GM23248 (cell line): ENCODE results near the gene GAA.

ENCODE experiments used
- EZH2 ChIP-seq: fragments of 200-600 bp; sonication (generic); IDR thresholded peaks from 2 replicates; pipeline ENCODE4 v1.6.1; 2018; ENCODE audit warnings: antibody characterized with exemption, mild to moderate bottlenecking; ENCODE audit not compliant: insufficient read depth, poor library complexity, severe bottlenecking
- EZH2phosphoT487 ChIP-seq: fragments of 200-600 bp; sonication (generic); IDR thresholded peaks from 2 replicates; pipeline ENCODE4 v1.6.1; 2018; ENCODE audit warnings: antibody characterized with exemption, moderate library complexity, mild to moderate bottlenecking, low read depth; ENCODE audit not compliant: insufficient read depth

- TF ChIP-seq EZH2 (no peak), EZH2phosphoT487 (no peak)
Measured at GRCh38 chr17:80086616-80087015, 14.8 kb upstream of the GAA start.
